Endothelial cell of umbilical vein (primary cell): Measurements from ENCODE around the gene KCNQ1OT1. TPM values are rescaled to one million over a fixed set of nuclear protein-coding genes. Genes with fewer than 3 reads are reported as not detected.

Experiments used
- BruUV-seq: library from RNA; stranded (reverse); fragments of 400-500 nt; replicated peaks from 2 replicates; lab custom pipeline; 2021; lab: Mats Ljungman, UMichigan
- CTCF ChIA-PET: fragments of 300-600, 350-600 bp; sonication (Branson Sonifier 250); formaldehyde crosslinking; loops from one replicate; lab custom pipeline; 2021; ENCODE audit warnings: antibody characterized with exemption, inconsistent platforms; lab: Charles Lee
- POLR2A ChIA-PET: fragments of 300-600, 350-600 bp; sonication (Branson Sonifier 250); formaldehyde crosslinking; loops from one replicate; lab custom pipeline; 2021; ENCODE audit warnings: antibody characterized with exemption, inconsistent platforms; lab: Charles Lee
- DNase-seq: peaks from one replicate; pipeline ENCODE4 v3.0.0-alpha.2; 2011; ENCODE audit warnings: low read depth, low spot score
- FAIRE-seq: peaks from 2 replicates; lab custom pipeline; 2011; peaks lifted over from hg19 to GRCh38; lab: Jason Lieb, UNC
- H2AFZ ChIP-seq: 2 replicates; pipeline ENCODE4 v1.6.0; 2012; ENCODE audit warnings: low read depth, low read length, control low read depth, inconsistent platforms
- H3K27ac ChIP-seq: 2 replicates; pipeline ENCODE4 v1.5.1; 2011; ENCODE audit warnings: low read depth, mild to moderate bottlenecking, control low read depth, low read length, moderate library complexity; ENCODE audit not compliant: insufficient read depth
- H3K27me3 ChIP-seq, 2 experiments: 2 replicates each; pipeline versions ENCODE4 v1.6.0 to v1.6.1; 2011; ENCODE audit warnings: low read length in 2 of 2, mixed read lengths in 1 of 2; ENCODE audit not compliant: control insufficient read depth in 2 of 2, insufficient read depth in 2 of 2
- H3K36me3 ChIP-seq, 2 experiments: 2 replicates in 1 of 2; 3 replicates in 1 of 2; pipeline ENCODE4 v1.5.1; 2011; ENCODE audit warnings: low read length in 2 of 2, mild to moderate bottlenecking in 1 of 2, moderate library complexity in 1 of 2; ENCODE audit not compliant: control insufficient read depth in 2 of 2, insufficient read depth in 2 of 2; ENCODE audit errors: extremely low read depth in 1 of 2
- H3K4me1 ChIP-seq: 3 replicates; pipeline ENCODE4 v1.5.1; 2011; ENCODE audit warnings: mild to moderate bottlenecking, low read length; ENCODE audit not compliant: control insufficient read depth, insufficient read depth; ENCODE audit errors: extremely low read depth
- H3K4me2 ChIP-seq: 2 replicates; pipeline ENCODE4 v1.6.1; 2011; ENCODE audit warnings: low read length, control low read depth, mixed read lengths; ENCODE audit not compliant: insufficient read depth
- H3K4me3 ChIP-seq, 3 experiments: fragments of 200-600 bp in 1 of 3; sonication (generic), shearing (Covaris generic) in 1 of 3; replicated peaks in 1 of 3; 2 replicates each; pipeline ENCODE4 v1.5.1; 2011 to 2016; ENCODE audit warnings: control low read depth in 3 of 3, low read length in 3 of 3, mild to moderate bottlenecking in 2 of 3, inconsistent platforms in 1 of 3, low read depth in 1 of 3, moderate library complexity in 1 of 3; ENCODE audit not compliant: insufficient read depth in 1 of 3
- H3K79me2 ChIP-seq: 2 replicates; pipeline ENCODE4 v1.6.0; 2012; ENCODE audit warnings: low read length, inconsistent platforms; ENCODE audit not compliant: control insufficient read depth, insufficient read depth
- H3K9ac ChIP-seq: replicated peaks from 2 replicates; pipeline ENCODE3; 2011; ENCODE audit warnings: low read length, control low read depth; ENCODE audit not compliant: insufficient read depth; ENCODE audit errors: extremely low read depth
- H3K9me1 ChIP-seq: replicated peaks from 3 replicates; pipeline ENCODE4 v1.6.0; 2011; ENCODE audit warnings: mild to moderate bottlenecking, low read length; ENCODE audit not compliant: control insufficient read depth, insufficient read depth; ENCODE audit errors: extremely low read depth
- H3K9me3 ChIP-seq: replicated peaks from 2 replicates; pipeline ENCODE4 v1.5.1; 2012; ENCODE audit warnings: low read length, inconsistent platforms; ENCODE audit not compliant: control insufficient read depth, insufficient read depth
- H4K20me1 ChIP-seq: replicated peaks from 2 replicates; pipeline ENCODE3; 2011; ENCODE audit warnings: mild to moderate bottlenecking, low read length; ENCODE audit not compliant: control insufficient read depth, insufficient read depth; ENCODE audit errors: extremely low read depth
- EZH2 ChIP-seq: IDR thresholded peaks from 2 replicates; pipeline ENCODE4 v1.6.1; 2012; ENCODE audit warnings: borderline replicate concordance, low read depth, mild to moderate bottlenecking, moderate library complexity, low read length, inconsistent platforms; ENCODE audit not compliant: severe bottlenecking
- MAX ChIP-seq: IDR thresholded peaks from 2 replicates; pipeline ENCODE4 v1.6.1; 2011; ENCODE audit not compliant: insufficient read depth, insufficient read length
- POLR2A ChIP-seq: IDR thresholded peaks from 2 replicates; pipeline ENCODE4 v1.6.1; 2012; ENCODE audit warnings: low read depth, mild to moderate bottlenecking, control low read depth, low read length
- POLR2AphosphoS5 ChIP-seq: IDR thresholded peaks from 2 replicates; pipeline ENCODE4 v1.6.1; 2012; ENCODE audit warnings: low read depth, mild to moderate bottlenecking, control low read depth, low read length, moderate library complexity; ENCODE audit not compliant: insufficient read depth
- dilution Hi-C: fragments of 300-500 bp; cut with MboI; formaldehyde crosslinking; loops from one replicate; pipeline ENCODE4 v1.15.0; 2019; ENCODE audit warnings: low sequenced_read_pairs; ENCODE audit not compliant: extremely low pct_ligation_motif_present
- intact Hi-C: fragments of 100-400 bp; cut with micrococcal nuclease; formaldehyde crosslinking; loops from one replicate; pipeline ENCODE4 v1.10.0; 2022
- polyA plus RNA-seq, 4 experiments: library from polyadenylated mRNA; depleted of rRNA in 3 of 4; stranded (reverse) in 3 of 4; unstranded in 1 of 4; fragments of >200 nt; gene quantifications; 2 replicates each; pipeline versions ENCODE4 v1.2.1 to v1.2.3, GENCODE V29; 2011 to 2012; ENCODE audit warnings: missing spikeins in 1 of 4
- total RNA-seq: library from RNA; stranded (reverse); gene quantifications from 2 replicates; pipeline ENCODE4 v1.2.3, GENCODE V29; 2021
- TF ChIP-seq, protein P1 (sequence below), 2 donors: IDR thresholded peaks; 1 replicate in 1 of 2; 2 replicates in 1 of 2; pipeline ENCODE4 v1.5.1; 2011; ENCODE audit warnings: low read length in 2 of 2, mild to moderate bottlenecking in 2 of 2, moderate library complexity in 2 of 2, control low read depth in 1 of 2, inconsistent platforms in 1 of 2, low read depth in 1 of 2; ENCODE audit not compliant: insufficient read depth in 1 of 2; ENCODE audit errors: extremely low read depth in 1 of 2

KCNQ1OT1 gene
- total and polyA plus RNA-seq, 2 donors (not counting 3 experiments of a cell fraction or from before 2014, with no cell fraction given): 0.11 to 1.8 TPM

DNA sequence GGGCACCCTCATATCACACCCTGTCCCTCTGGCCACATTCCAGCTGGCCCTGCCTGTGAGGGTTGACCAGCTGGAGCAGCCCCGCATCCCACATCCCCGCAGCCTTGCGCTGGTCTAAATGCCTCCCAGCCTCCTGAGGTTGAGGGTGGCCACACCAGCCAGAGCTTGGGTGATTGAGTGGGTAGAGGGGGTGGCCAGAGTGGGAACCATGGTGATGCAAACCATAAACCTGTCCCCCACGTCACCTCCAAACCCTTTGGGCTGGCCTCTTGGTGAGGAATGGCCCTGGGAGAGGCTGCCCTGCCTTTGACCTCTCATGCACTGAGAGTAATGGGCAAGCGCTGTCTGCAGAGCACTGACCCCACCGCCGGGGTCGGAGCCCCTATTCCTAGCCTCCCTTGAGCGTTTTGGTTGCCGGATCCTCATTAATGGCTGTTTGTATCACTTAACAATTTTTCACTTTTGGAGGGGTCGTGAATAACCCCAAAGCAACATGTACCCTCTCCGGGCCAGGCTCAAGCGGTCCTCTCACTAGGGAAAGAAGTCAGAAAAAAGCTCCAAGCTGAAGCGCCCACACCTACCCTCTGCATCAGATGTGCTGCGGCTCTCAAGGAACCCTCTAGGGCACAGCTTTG lies 16.0 kb upstream of the KCNQ1OT1 start:
- no peak overlapping the region for H3K4me3 ChIP-seq
- H3K27ac ChIP-seq: no peak overlapping the region
- FAIRE-seq (no peak), DNase-seq (no peak)
- intact Hi-C loops: no loop called here
- TF ChIP-seq, protein P1, sequence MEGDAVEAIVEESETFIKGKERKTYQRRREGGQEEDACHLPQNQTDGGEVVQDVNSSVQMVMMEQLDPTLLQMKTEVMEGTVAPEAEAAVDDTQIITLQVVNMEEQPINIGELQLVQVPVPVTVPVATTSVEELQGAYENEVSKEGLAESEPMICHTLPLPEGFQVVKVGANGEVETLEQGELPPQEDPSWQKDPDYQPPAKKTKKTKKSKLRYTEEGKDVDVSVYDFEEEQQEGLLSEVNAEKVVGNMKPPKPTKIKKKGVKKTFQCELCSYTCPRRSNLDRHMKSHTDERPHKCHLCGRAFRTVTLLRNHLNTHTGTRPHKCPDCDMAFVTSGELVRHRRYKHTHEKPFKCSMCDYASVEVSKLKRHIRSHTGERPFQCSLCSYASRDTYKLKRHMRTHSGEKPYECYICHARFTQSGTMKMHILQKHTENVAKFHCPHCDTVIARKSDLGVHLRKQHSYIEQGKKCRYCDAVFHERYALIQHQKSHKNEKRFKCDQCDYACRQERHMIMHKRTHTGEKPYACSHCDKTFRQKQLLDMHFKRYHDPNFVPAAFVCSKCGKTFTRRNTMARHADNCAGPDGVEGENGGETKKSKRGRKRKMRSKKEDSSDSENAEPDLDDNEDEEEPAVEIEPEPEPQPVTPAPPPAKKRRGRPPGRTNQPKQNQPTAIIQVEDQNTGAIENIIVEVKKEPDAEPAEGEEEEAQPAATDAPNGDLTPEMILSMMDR (IDR thresholded peaks at IDR 0.05; ENCODE audit: extremely low read depth in 1 of 2, insufficient read depth in 1 of 2, low read depth in 1 of 2, low read length in 2 of 2): no peak
- TF ChIP-seq MAX (no peak), POLR2A (no peak), POLR2AphosphoS5 (no peak), EZH2 (no peak)
- no peaks in the 10 kb centered on the region for H3K79me2 ChIP-seq
- H4K20me1 ChIP-seq: no peaks in the 10 kb centered on the region
- ChIA-PET CTCF (no interaction called here), POLR2A (no interaction called here)
- no peaks in the 10 kb centered on the region for H3K9me1 ChIP-seq
- dilution Hi-C loops: no loop called here
- BruUV-seq: no TSS peak
- no peaks in the 10 kb centered on the region for H3K9me3 ChIP-seq
- H3K4me1 ChIP-seq: no peaks in the 10 kb centered on the region
- no peak overlapping the region for H3K4me2 ChIP-seq
- no peaks in the 10 kb centered on the region for H3K27me3 ChIP-seq
- H3K9ac ChIP-seq: no peak overlapping the region
- no peaks in the 10 kb centered on the region for H3K36me3 ChIP-seq
- no peak overlapping the region for H2AFZ ChIP-seq
